Stimulated activated CD8-positive, alpha-beta memory T cell treated with anti-CD3 and anti-CD28 coated beads, Interleukin-4, amount 100 ng/mL, for 1 hour (primary cell): ENCODE measurements around the gene OLFM1.
"Not testable (repeated sequence)": the region's sequence is repeated elsewhere in the genome, so short reads cannot be mapped to it uniquely, and the experiment has no call there.

Experiments
- DNase-seq, 2 donors: peaks; one replicate each; pipeline ENCODE4 v3.0.0-alpha.2; 2020; ENCODE audit warnings: low read depth in 2 of 2, low spot score in 1 of 2

The OLFM1 gene

DNA sequence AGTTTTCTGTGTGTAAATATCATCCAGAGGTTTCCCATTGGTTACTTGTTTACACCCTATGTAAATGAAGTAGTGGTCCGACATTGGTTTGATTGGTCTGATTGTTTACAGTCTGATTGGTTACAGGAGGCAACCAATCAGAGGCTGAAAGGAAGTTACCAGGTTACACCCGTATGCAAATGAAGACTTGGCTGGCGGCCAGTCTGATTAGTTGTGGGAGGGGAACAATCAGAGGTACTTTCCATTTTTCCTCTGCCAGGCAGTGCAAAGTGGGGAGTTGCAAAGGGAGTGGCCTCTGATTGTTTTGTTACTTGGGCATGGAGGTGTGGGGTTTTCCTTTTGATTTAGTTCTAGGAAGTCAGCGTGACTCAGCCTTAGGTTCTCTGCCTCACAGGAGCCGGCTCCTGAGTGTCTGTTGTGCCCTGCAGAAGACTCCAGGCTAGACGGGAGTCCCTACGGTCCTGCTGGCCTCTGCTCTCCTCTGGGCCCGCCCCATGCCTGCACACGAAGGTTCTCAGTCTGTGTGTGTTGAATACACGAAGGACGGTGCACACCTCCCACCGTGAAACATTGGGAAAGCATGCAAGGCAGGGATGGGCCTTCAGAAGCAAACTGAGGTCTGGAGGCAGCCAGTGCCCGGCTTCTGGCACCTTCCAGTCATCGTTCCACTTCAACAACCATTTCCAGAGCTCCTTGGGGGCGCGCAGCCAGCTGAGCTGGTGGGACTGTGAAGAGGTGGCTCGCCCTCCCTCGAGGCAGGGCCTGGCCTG lies 42.9 kb downstream of the OLFM1 start:
- DNase-seq, result no peak

GRCh38 chr9:135131488-135131887 lies 44.0 kb downstream of the OLFM1 start:
- DNase-seq, result no peak

DNA sequence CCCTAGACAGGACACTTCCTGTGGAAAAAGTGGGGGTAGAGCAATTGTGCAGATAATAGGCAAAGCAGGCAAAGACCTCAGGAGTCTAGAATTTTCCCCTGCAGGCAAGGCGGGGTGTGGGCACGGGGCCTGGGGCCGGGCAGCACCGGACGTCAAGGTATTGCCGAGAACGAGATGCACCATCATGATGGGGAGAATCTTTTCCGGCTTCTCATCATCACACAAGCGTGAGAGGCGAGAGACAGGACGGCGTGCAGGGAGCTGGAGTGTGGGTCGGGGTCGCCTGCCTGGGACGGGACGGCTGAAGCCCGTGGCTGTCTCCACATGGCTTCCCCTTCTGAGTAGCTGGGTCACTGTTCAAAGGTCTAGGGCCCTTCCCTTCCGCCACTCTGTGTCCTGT lies 44.5 kb downstream of the OLFM1 start:
- DNase-seq, result no peak

GRCh38 chr9:135134268-135135022 lies 47.0 kb downstream of the OLFM1 start:
- no peak for DNase-seq

DNA sequence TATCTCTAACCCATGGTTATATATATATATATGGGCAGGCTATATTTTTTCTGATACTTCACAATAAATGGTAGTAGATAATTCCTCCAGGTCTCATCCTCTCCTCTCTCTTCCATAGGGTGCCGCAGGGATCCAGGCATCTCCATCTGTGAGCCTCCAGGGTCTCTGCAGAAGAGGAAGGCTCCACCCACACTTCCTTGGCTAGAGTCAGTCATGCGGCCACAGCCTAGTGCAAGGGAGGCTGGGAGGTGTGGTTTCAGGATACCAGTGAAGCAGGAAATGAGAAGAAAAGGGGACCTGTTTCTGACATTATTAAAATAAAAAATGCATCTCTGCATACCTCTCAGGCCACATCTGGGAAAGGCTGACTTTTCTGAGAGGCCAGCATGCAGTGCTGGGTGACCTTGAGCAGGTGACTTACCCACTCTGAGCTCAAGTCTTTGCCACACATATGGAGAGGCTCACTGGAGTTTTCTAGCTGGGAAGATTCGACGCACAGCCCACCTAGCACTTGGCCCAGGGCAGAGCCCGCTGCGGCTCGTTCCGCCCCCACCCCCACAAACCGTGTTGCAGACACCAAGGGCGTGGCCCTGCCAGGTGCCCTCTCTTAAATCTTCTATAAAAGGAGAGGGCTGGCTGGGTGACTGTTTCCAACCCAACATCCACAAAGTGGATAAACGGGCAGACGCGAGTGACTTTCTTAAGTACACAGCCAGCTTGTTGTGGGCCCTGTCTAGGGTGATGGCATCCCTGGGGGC lies 47.9 kb downstream of the OLFM1 start:
- no peak for DNase-seq

GRCh38 chr9:135135929-135136315 lies 48.5 kb downstream of the OLFM1 start:
- DNase-seq, result no peak

- DNase-seq, result no peak
Observed at GRCh38 chr9:135136481-135136880, 49.0 kb downstream of the OLFM1 start.

DNA sequence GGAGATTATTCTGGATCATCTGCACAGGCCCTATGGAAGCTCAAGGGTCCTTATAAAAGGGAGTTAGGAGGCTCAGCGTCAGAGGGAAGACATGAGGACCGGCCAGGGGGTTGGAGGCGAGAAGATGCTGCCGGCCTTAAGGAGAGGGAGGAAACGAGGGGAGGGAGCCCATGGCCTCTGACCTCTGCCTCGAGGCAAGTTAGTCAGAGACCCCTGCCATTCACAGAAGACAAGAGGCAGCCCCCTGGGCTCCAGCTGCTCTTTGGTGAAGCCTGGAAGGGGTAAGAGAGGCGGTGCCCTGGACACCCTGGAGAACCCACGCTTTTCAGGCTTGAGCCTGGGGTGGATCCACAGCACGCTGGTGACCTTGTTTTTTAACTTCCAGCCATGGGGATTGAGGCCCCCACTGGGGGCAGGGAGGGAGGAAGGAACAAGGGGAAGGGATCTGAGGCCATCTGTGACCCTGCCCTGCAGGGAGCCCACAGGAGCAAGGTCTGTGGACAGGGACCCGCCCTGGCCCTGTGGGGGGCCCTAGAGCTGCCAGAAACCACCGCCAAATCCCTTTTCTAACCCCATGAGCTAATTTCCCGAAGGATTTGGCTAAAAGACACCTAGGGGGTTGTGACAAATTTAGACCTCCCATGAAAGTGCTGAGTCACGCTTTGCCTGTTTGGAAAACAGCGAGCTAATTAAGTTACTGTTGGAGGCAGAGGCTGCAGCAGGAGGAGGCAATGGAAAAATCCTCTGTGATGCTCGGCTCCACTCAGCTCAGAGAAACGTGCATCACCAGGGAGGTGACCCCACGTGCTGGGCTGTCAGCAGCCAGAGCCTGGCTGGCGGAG lies 49.7 kb downstream of the OLFM1 start:
- no peak for DNase-seq

GRCh38 chr9:135138078-135138855 lies 50.8 kb downstream of the OLFM1 start:
- DNase-seq, result no peak

DNA sequence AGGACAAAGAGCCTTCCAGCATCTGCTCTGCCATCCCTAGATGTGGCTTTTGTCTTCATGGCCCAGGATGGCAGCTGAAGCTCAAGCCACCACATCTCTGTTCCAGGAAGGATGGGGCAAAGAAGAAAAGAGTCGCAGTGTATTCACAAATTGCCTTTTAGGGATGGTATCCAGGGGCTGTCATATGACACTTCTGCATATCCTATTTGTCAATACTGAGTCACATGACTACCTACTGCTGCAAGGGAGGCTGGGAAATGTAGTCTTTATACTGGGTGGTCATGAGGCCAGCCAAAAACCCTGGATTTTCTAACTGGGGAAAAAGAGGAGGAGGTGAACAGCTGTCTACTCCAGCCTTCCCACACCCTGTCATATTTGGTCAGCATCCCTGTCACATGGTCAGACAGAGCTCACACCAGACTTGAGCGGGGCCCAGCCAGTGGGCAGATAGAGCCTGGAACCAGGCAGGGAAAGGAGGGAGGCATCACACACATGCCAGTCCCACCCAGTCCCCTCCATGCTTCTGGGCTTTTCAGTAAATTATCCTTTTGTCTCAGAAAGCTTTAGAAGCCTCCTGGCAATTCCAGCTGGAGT lies 52.0 kb downstream of the OLFM1 start:
- no peak for DNase-seq

DNA sequence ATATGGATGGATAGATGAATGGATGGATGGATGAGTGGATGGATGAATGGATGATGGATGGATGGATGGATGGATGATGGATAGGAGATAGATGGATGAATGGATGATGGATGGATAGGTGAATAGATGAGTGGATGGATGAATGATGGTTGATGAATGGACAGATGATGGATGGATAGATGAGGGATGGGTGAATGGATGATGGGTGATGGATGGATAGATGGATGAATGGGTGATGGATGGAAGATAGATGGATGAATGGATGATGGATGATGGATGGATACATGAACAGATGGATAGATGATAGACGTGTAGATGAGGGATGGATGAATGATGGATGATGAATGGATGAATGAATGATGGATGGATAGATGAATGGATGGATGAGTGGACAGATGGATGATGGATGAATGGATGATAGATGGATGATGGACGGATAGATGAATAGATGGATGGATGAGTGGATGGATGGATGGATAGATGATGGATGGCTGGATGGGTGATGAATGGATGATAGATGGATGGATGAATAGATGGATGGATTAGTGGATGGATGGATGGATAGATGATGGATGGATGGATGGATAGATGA lies 53.8 kb downstream of the OLFM1 start:
- no peak for DNase-seq

GRCh38 chr9:135144581-135145170 lies 57.2 kb downstream of the OLFM1 start:
- DNase-seq, result no peak

- DNase-seq, result no peak
Observed at GRCh38 chr9:135145312-135145711, 57.8 kb downstream of the OLFM1 start.

GRCh38 chr9:135146241-135146640 lies 58.8 kb downstream of the OLFM1 start:
- no peak for DNase-seq

DNA sequence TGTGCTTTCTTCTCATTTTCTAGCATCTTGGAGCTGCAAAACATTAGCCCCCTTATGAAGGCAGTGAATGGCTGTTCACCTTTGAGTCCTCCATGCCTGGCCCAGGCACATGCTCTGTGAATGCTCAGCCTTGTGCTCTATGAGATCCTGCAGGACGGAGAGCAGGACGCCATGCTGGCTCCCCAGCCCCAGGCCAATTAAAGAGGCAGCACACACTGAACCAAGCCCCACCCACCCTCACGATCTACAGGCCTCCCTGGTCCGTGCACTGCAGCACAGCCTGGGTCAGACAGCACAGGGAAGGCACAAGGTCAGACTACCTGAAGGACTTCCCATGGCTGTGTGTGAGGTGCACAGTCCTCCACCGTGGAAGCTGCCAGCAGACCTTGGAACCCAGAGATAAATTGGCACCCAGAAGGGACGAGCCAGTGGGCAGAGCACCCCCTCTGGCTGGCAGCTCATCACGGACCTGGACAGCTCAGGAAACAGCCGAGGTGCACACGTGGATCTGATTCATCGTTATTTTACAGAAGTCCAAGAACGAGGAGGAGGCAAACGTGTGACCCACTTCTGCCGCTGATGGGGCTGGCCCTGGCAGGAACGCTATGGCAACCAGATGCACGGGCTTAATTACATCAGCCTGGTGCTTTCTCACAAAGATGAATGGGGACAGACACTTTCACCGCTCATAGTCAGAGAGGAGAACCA lies 59.5 kb downstream of the OLFM1 start:
- DNase-seq, result no peak

DNA sequence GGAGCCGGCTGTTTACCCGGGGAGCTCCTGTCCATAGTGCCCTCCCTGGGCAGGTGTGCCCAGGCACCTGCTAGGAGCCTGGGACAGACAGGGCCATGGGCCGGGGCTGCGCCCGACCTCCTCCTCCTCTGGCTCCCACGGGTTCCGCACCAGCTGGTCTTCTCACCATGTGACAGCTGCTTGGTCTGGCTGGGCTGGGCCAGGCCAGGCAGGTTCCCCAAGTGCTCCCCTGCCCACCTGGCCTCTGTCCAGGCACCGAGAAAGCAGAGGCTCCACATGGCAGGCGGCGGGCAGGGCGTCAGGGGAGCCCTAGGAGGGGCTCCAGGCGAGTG lies 60.0 kb downstream of the OLFM1 start:
- no peak for DNase-seq

GRCh38 chr9:135147938-135148337 lies 60.5 kb downstream of the OLFM1 start:
- no peak for DNase-seq

- DNase-seq, result no peak
Observed at GRCh38 chr9:135148386-135148785, 60.9 kb downstream of the OLFM1 start.

DNA sequence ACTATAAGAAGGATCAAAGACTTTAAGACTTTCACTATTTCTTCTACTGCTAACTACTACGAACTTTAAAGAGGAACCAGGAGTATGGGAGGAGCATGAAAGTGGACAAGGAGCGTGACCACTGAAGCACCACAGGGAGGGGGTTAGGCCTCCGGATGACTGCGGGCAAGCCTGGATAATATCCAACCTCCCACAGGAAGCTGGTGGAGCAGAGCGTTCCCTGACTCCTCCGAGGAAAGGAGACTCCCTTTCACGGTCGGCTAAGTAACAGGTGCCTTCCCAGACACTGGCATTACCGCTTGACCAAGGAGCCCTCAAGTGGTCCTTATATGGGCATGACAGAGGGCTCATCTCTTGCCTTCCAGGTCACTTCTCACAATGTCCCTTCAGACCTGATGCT lies 62.4 kb downstream of the OLFM1 start:
- DNase-seq, result not testable (repeated sequence)
